Spinal cord (tissue), 10 donors: Measurements from ENCODE around the gene APOE. TPM values are rescaled to one million over a fixed set of nuclear protein-coding genes. Genes with fewer than 3 reads are reported as not detected.

Source experiments
- DNase-seq, 6 donors: peaks; one replicate each; pipeline versions ENCODE4 v3.0.0 to v3.0.0-alpha.2; 2013 to 2015; ENCODE audit warnings: low spot score in 6 of 6, low read depth in 4 of 6
- H3K27ac ChIP-seq: one replicate; pipeline ENCODE4 v1.5.1; 2013; ENCODE audit warnings: low read depth, low read length, control low read depth
- H3K27me3 ChIP-seq: one replicate; pipeline ENCODE4 v1.6.1; 2013; ENCODE audit warnings: low read length; ENCODE audit not compliant: control insufficient read depth, insufficient read depth
- H3K36me3 ChIP-seq: one replicate; pipeline ENCODE4 v1.6.1; 2013; ENCODE audit warnings: low read length; ENCODE audit not compliant: control insufficient read depth, insufficient read depth
- H3K4me1 ChIP-seq: one replicate; pipeline ENCODE4 v1.6.1; 2013; ENCODE audit warnings: low read length; ENCODE audit not compliant: control insufficient read depth, insufficient read depth
- H3K4me3 ChIP-seq: one replicate; pipeline ENCODE4 v1.5.1; 2013; ENCODE audit warnings: low read depth, low read length, control low read depth
- H3K9me3 ChIP-seq: one replicate; pipeline ENCODE4 v1.6.1; 2013; ENCODE audit warnings: low read length; ENCODE audit not compliant: control insufficient read depth, insufficient read depth
- WGBS: methylation state at CpG from one replicate; pipeline ENCODE4 v1.1.5; 2013; ENCODE audit warnings: missing lambda C conversion rate; ENCODE audit not compliant: insufficient coverage; 5-methylcytosine and 5-hydroxymethylcytosine counted together
- polyA plus RNA-seq, 2 donors: library from polyadenylated mRNA; unstranded; fragments of 120-200 nt; gene quantifications; one replicate each; pipeline ENCODE4 v1.2.1, GENCODE V29; 2013; ENCODE audit not compliant: insufficient read length in 2 of 2
- total RNA-seq, 2 donors: library from RNA; depleted of rRNA in 1 of 2; stranded (reverse); fragments of 120-200 nt in 1 of 2; fragments of >200 nt in 1 of 2; gene quantifications; one replicate each; pipeline versions ENCODE4 v1.2.3 to v1.2.4, GENCODE V29; 2013 to 2014
- donor health status: healthy.

Gene APOE
- total and polyA plus RNA-seq, 4 donors = 317 to 945 (median 749) TPM

DNA sequence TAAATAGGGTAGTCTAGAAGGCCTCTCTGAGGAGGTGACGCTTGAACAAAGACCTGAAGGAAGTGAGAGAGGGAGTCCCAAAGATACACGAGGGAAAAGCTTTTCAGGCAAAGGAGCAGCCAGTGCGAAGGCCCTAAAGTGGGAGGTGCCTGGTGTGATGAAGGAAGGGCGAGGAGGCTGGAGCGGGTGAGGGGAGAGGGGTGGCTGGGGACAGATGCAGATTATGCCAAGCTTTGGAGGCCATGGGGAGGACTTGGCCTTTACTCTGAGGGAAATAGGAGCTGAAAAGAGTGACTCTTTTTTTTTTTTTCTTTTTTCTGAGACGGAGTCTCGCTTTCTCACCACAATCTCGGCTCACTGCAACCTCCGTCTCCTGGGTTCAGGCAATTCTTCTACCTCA lies 52.5 kb downstream of the APOE start:
- Histone ChIP-seq H3K27ac (no peak overlapping the region), H3K4me1 (peaks cover 36% of the 10 kb centered on the region), H3K36me3 (peaks cover 39% of the 10 kb centered on the region), H3K4me3 (no peak overlapping the region), H3K9me3 (no peaks in the 10 kb centered on the region), H3K27me3 (no peaks in the 10 kb centered on the region)
- DNase-seq = no peak
- WGBS = 57% methylated on average over 4 of the region's 9 CpGs

Other genes with a start within 250 kb of the APOE start
- gene CEACAM19, start 234.3 kb upstream of the APOE start, total RNA-seq = 1 to 10 TPM in 1 of 2 donors, under 1 TPM in 1; 0.79 to 4.1 TPM
- gene CEACAM19, start 234.3 kb upstream of the APOE start, polyA plus RNA-seq = 10 to 100 TPM in 1 of 2 donors, 1 to 10 TPM in 1; 9.9 to 21.5 TPM
- gene CEACAM16, start 206.6 kb upstream of the APOE start, total RNA-seq = not detected
- gene CEACAM16, start 206.6 kb upstream of the APOE start, polyA plus RNA-seq = not detected
- gene BCL3, start 157.1 kb upstream of the APOE start, total RNA-seq = 1 to 10 TPM; 1.6 to 2.2 TPM
- 1 to 10 TPM; 7.3 to 9.6 TPM for gene BCL3, start 157.1 kb upstream of the APOE start, polyA plus RNA-seq
- not detected for gene CBLC, start 127.9 kb upstream of the APOE start, total RNA-seq
- gene CBLC, start 127.9 kb upstream of the APOE start, polyA plus RNA-seq = under 1 TPM; 0.25 to 0.44 TPM
- gene BCAM, start 96.7 kb upstream of the APOE start, total RNA-seq = 10 to 100 TPM; 24.1 to 34.3 TPM
- 10 to 100 TPM; 30.1 to 43.8 TPM for gene BCAM, start 96.7 kb upstream of the APOE start, polyA plus RNA-seq
- gene NECTIN2, start 59.5 kb upstream of the APOE start, total RNA-seq = 10 to 100 TPM; 29.8 to 85.0 TPM
- gene NECTIN2, start 59.5 kb upstream of the APOE start, polyA plus RNA-seq = 10 to 100 TPM; 63.3 to 78.3 TPM
- 10 to 100 TPM; 21.8 to 34.5 TPM for gene TOMM40, start 14.5 kb upstream of the APOE start, total RNA-seq
- gene TOMM40, start 14.5 kb upstream of the APOE start, polyA plus RNA-seq = 10 to 100 TPM; 61.4 to 66.1 TPM
- 10 to 100 TPM; 28.3 to 93.9 TPM for gene APOC1, start 8.8 kb downstream of the APOE start, total RNA-seq
- gene APOC1, start 8.8 kb downstream of the APOE start, polyA plus RNA-seq = 100 to 1,000 TPM; 101 to 103 TPM
- under 1 TPM in 1 of 2 donors, not detected in 1; 0.22 TPM for gene APOC4, start 36.4 kb downstream of the APOE start, total RNA-seq
- gene APOC4, start 36.4 kb downstream of the APOE start, polyA plus RNA-seq = not detected
- gene APOC2, start 40.3 kb downstream of the APOE start, total RNA-seq = 10 to 100 TPM; 10.1 to 14.8 TPM
- 10 to 100 TPM; 26.9 to 35.8 TPM for gene APOC2, start 40.3 kb downstream of the APOE start, polyA plus RNA-seq
- gene CLPTM1, start 49.6 kb downstream of the APOE start, total RNA-seq = 10 to 100 TPM; 53.9 to 64.3 TPM
- 100 to 1,000 TPM; 157 to 158 TPM for gene CLPTM1, start 49.6 kb downstream of the APOE start, polyA plus RNA-seq
- gene RELB, start 95.7 kb downstream of the APOE start, total RNA-seq = 1 to 10 TPM; 2.4 to 2.9 TPM
- gene RELB, start 95.7 kb downstream of the APOE start, polyA plus RNA-seq = 1 to 10 TPM; 3.9 to 4.0 TPM
- gene CLASRP, start 133.2 kb downstream of the APOE start, total RNA-seq = 10 to 100 TPM; 11.6 to 35.0 TPM
- 10 to 100 TPM; 60.6 to 97.3 TPM for gene CLASRP, start 133.2 kb downstream of the APOE start, polyA plus RNA-seq
- gene ZNF296, start 170.7 kb downstream of the APOE start, total RNA-seq = under 1 TPM; 0.22 to 0.69 TPM
- gene ZNF296, start 170.7 kb downstream of the APOE start, polyA plus RNA-seq = 1 to 10 TPM; 2.7 to 3.4 TPM
- 10 to 100 TPM; 14.4 to 15.4 TPM for gene GEMIN7, start 173.5 kb downstream of the APOE start, total RNA-seq
- 10 to 100 TPM; 24.0 to 27.4 TPM for gene GEMIN7, start 173.5 kb downstream of the APOE start, polyA plus RNA-seq
- 10 to 100 TPM; 14.4 to 25.8 TPM for gene PPP1R37, start 187.4 kb downstream of the APOE start, total RNA-seq
- gene PPP1R37, start 187.4 kb downstream of the APOE start, polyA plus RNA-seq = 10 to 100 TPM; 37.2 to 39.6 TPM